VCaP (cell line): ENCODE results near the gene MYOF.

Experiments used
- H3K27ac ChIP-seq: fragments of 450-650 bp; 2 replicates; pipeline ENCODE4 v1.5.1; 2017
- TF ChIP-seq, protein P1 (sequence below): fragments of 450-650 bp; conservative IDR thresholded peaks from 2 replicates; pipeline ENCODE4 v1.5.1; 2017; ENCODE audit warnings: mild to moderate bottlenecking, moderate library complexity

MYOF gene

DNA sequence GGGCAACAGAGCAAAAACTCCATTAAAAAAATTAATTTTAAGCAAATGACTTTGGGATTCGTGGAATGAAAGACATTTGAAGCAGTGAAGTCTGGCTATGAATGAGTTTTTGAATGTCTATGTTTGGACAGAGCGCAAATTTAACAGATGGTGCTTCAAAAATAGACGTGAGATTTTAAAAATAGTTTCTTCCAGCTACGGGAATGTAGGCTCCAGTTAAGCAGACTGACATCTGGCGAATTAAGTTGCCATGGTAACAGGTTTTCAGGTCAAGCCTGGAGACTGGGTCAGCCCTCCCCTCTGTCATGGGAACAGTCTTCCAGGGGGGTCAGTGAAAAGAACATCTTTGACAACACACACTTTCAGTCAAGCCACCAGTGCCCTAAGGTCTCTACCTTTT is 62.0 kb downstream of the MYOF start:
- no peak overlapping the region for H3K27ac ChIP-seq

DNA sequence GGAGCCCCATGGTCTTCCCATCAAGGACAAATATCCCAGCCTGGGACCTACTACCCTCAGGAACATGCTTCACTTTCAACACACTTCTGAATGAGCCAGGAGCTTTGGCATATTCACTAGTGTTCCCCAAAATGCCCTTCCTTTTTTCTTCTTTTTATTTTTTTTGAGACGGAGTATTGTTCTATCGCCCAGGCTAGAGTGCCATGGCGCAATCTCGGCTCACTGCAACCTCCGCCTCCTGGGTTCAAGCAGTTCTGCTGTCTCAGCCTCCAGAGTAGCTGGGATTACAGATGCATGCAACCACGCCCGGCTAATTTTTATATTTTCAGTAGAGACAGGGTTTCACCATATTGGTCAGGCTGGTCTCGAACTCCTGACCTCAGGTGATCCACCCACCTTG is 63.1 kb downstream of the MYOF start:
- H3K27ac ChIP-seq: peak overlapping the region; percentile 42; the same call in 1 of the 2 replicates

More for the DNA sequence above, 62.0 kb downstream of the MYOF start:
- TF ChIP-seq, protein P1, sequence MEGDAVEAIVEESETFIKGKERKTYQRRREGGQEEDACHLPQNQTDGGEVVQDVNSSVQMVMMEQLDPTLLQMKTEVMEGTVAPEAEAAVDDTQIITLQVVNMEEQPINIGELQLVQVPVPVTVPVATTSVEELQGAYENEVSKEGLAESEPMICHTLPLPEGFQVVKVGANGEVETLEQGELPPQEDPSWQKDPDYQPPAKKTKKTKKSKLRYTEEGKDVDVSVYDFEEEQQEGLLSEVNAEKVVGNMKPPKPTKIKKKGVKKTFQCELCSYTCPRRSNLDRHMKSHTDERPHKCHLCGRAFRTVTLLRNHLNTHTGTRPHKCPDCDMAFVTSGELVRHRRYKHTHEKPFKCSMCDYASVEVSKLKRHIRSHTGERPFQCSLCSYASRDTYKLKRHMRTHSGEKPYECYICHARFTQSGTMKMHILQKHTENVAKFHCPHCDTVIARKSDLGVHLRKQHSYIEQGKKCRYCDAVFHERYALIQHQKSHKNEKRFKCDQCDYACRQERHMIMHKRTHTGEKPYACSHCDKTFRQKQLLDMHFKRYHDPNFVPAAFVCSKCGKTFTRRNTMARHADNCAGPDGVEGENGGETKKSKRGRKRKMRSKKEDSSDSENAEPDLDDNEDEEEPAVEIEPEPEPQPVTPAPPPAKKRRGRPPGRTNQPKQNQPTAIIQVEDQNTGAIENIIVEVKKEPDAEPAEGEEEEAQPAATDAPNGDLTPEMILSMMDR: no peak

DNA sequence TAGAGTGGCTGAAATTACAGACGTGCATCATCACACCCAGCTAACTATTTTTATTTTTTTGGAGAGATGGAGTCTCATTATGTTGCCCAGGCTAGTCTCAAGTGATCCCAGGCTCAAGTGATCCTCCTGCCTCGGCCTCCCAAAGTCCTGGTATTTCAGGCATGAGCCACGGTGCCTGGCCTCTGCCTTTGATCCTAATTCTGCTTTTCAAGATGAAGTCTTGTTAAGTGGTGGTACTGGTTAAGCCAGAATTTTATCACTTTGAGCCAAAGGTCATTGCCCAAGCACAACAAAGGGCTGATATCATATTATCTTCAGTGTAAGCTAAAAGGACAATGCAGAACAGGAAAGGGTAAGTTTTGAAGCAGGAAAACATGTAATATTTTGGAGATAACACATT is 64.2 kb downstream of the MYOF start:
- peak overlapping the region; percentile 42; the same call in 1 of the 2 replicates for H3K27ac ChIP-seq
- TF ChIP-seq, protein P1: no peak

DNA sequence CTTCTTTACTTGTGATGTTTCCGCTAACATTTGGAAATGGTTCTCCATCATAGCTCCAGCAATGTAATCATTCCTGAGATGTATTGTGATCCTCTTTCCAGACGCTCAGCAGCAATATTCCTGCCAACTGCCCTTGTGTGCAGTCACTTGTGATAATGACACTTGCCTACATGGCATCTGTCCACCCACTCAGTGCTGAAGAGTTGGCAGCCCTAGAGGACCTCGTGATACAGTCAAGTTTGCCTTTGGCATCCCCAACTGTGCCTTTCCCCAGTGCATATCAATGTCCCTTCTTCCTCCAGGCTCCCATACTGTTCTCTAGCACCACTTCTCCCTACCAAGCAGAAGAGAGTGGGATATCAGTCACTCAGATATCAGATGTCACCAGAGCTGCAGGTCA is 64.9 kb downstream of the MYOF start:
- TF ChIP-seq, protein P1: no peak
- H3K27ac ChIP-seq: no peak overlapping the region; the same call in 1 of the 2 replicates

DNA sequence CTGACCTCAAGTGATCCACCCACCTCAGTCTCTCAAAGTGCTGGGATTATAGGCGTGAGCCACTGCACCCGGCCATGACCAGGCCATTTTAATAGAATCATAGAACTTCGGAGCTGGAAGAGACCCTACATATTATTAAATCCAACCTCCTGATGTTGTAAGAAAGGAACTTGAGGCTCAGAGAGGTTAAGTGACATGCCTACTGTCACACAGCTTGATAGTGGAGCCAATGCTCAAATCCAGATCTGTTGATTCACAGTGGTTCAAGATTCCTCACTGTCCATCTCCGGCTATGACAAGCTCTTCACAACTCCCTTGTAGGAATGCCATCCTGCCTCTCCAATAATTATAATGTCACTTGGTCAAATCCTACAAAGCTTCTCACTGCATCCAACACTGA is 65.3 kb downstream of the MYOF start:
- TF ChIP-seq, protein P1: no peak
- no peak overlapping the region for H3K27ac ChIP-seq

DNA sequence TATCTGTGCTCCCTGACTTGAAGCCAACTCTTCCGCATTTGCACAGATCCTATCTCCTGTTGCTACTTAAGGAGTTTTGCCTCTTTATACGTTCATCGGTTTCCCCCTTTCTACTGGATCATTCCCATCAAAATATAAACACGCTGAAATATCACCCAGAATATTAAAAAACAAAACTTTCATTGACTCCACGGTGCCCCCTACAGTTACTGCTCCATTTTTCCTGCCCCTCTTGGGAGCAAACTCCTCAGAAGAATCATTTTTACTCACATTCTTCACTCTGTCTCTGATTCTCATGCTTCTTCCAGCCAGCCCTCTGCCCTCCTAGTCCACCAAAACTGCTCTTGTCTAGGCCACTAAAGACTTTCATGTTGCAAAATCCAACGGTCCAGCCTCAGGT is 66.4 kb downstream of the MYOF start:
- TF ChIP-seq, protein P1: no peak
- no peak overlapping the region for H3K27ac ChIP-seq

DNA sequence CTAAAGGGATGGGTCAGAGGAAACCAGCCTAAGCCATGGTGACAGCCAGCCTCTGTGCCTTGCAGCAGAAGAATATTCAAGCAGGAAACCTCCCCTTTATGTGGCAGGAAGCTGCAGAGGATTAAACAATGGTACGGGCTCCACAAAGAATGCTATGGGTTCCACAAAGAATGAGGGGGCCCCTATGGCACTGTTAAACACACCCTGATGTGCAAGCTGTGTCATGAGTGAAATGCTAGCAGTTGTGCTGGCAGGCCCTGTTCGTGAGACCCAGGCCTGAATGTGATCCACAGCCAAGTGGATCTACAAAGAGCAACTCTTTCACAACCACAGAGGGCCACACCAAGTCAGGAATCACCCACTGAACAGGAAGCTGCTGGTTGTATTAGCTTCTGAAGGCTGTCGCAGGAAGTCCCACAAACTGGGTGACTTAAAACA is 68.9 kb downstream of the MYOF start:
- TF ChIP-seq, protein P1: no peak
- no peak overlapping the region for H3K27ac ChIP-seq

DNA sequence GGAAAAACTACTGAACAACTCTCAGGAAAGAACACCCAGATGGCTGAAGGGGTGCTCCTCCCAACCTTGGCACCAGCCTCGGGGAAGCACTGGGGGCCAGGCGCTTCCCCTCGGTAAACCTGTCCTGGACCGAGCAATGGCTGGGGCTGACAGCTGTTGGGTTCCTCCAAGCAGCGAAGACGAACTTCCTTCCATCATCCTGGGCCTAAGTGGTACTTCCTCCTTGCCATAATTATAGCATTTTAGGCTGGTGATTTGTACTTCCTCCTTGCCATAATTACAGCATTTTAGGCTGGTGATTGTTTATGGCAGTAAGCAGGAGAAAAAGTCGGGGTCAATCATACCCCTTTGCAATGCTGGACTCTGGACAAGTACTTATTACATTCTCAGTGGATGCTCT is 69.3 kb downstream of the MYOF start:
- H3K27ac ChIP-seq: no peak overlapping the region
- TF ChIP-seq, protein P1: no peak
